Ovary (tissue), 9 donors: ENCODE data around the gene FBXL7. TPM values are rescaled to one million over a fixed set of nuclear protein-coding genes. Genes with fewer than 3 reads are reported as not detected.

Experiments
- DNase-seq, 5 donors: peaks; one replicate each; pipeline ENCODE4 v3.0.0-alpha.2; 2019 to 2020
- H3K27ac ChIP-seq, 2 donors: fragments of 200-600 bp; one replicate each; pipeline versions ENCODE4 v1.5.1 to v1.8.0; 2019 to 2022
- H3K27me3 ChIP-seq: fragments of 200-600 bp; one replicate; pipeline ENCODE4 v1.8.0; 2022
- H3K36me3 ChIP-seq: fragments of 200-600 bp; sonication (generic); one replicate; pipeline ENCODE4 v1.5.1; 2019
- H3K4me1 ChIP-seq: one replicate; pipeline ENCODE4 v1.8.1; 2013; ENCODE audit warnings: mild to moderate bottlenecking, moderate library complexity; ENCODE audit not compliant: insufficient read depth
- H3K4me3 ChIP-seq: fragments of 200-600 bp; sonication (generic); one replicate; pipeline ENCODE4 v1.5.1; 2017
- H3K9me3 ChIP-seq, 2 donors: fragments of 200-600 bp in 1 of 2; sonication (generic) in 1 of 2; one replicate each; pipeline versions ENCODE4 v1.5.1 to v1.8.1; 2013 to 2019; ENCODE audit warnings: mild to moderate bottlenecking in 1 of 2, moderate library complexity in 1 of 2
- CTCF ChIP-seq, 3 donors: fragments of 450-650 bp in 2 of 3; fragments of 200-600 bp in 1 of 3; IDR thresholded peaks; one replicate each; pipeline versions ENCODE4 v1.5.1 to v1.8.0; 2016 to 2022; ENCODE audit warnings: antibody characterized with exemption in 3 of 3, mild to moderate bottlenecking in 1 of 3
- EP300 ChIP-seq: sonication (generic); formaldehyde crosslinking; IDR thresholded peaks from one replicate; pipeline ENCODE4 v1.6.1; 2017; ENCODE audit warnings: antibody characterized with exemption
- POLR2A ChIP-seq: fragments of 450-650 bp; IDR thresholded peaks from one replicate; pipeline ENCODE4 v1.6.1; 2017; ENCODE audit warnings: antibody characterized with exemption, mild to moderate bottlenecking, moderate library complexity
- WGBS, 3 donors: extraction: QIAGEN DNeasy Blood & Tissue Kit in 1 of 3; methylation state at CpG; one replicate each; pipeline versions ENCODE4 v1.1.5 to v1.1.7; 2013 to 2017; 5-methylcytosine and 5-hydroxymethylcytosine counted together
- intact Hi-C, 4 donors: fragments of 100-400 bp; cut with DNase I; formaldehyde crosslinking; loops; one replicate each; pipeline versions ENCODE4 v1.11.0 to v1.15.1; 2022 to 2023
- polyA plus RNA-seq, 2 donors: library from polyadenylated mRNA; stranded (reverse); fragments of 200-250 nt in 1 of 2; fragments of 350-450 nt in 1 of 2; fragmentation: Illumina TruSeq in 1 of 2; extraction: RNeasy Lipid Tissue Mini Kit (QIAGEN cat#74804) in 1 of 2; gene quantifications; one replicate each; pipeline ENCODE4 v1.2.3, GENCODE V29; 2013 to 2014
- total RNA-seq, 7 donors: library from RNA; depleted of rRNA in 2 of 7; stranded (reverse); fragments of >200 nt in 2 of 7; fragmentation: NEBNext Ultra II Directional in 3 of 7; extraction: Animal tissue kit (Norgen Biotek cat#: 25700) in 3 of 7; gene quantifications; one replicate each; pipeline versions ENCODE4 v1.1.0 to v1.2.4, GENCODE V29; 2016 to 2023
- donor health status: DM: no; HTN: no; CAD: no; lungs with moderate emphysema.
- donor health status: DM: no; HTN: no; CAD: no.
- donor health status: Bipolar disorder and iron deficiency.
- donor health status: DM: yes; HTN: yes; CAD: no.
- donor health status: DM: no; HTN: no; CAD: no.
- donor health status: DM: yes; HTN: yes; CAD: no.

FBXL7 gene
- total and polyA plus RNA-seq, 9 donors = 21.1 to 40.9 (median 29.2) TPM

- DNase-seq = no peak
- no peak overlapping the region for H3K4me3 ChIP-seq
- H3K36me3 ChIP-seq = no peaks in the 10 kb centered on the region
- no peaks in the 10 kb centered on the region for H3K9me3 ChIP-seq
- H3K4me1 ChIP-seq = no peaks in the 10 kb centered on the region
- 43 to 63% (median 58%) methylated on average over 1 of the region's 1 CpG for WGBS, 3 donors
- TF ChIP-seq EP300 (no peak), CTCF (IDR thresholded peaks at IDR 0.05) (no peak), POLR2A (no peak)
- no peak overlapping the region for H3K27ac ChIP-seq
- H3K27me3 ChIP-seq = no peaks in the 10 kb centered on the region
- intact Hi-C loops = loop anchor here in 1 of 4 donors (10.0 kb wide), 1 partner anchor 323 kb away; the partner anchor contains the start of gene FBXL7
Observed at GRCh38 chr5:15827741-15828140, 327.8 kb downstream of the FBXL7 start.

- WGBS, 3 donors = 87 to 96% (median 88%) methylated on average over 4 of the region's 4 CpGs
Observed at GRCh38 chr5:15831408-15831807, 331.4 kb downstream of the FBXL7 start.

GRCh38 chr5:15833365-15833764, 333.4 kb downstream of the FBXL7 start:
- intact Hi-C loops = no loop called here
- H3K27ac ChIP-seq = no peak overlapping the region
- no peaks in the 10 kb centered on the region for H3K36me3 ChIP-seq
- H3K4me1 ChIP-seq = peaks cover 6% of the 10 kb centered on the region
- no peaks in the 10 kb centered on the region for H3K9me3 ChIP-seq
- DNase-seq = no peak
- no peak overlapping the region for H3K4me3 ChIP-seq
- WGBS, 3 donors = 90 to 95% (median 92%) methylated on average over 4 of the region's 4 CpGs
- H3K27me3 ChIP-seq = no peaks in the 10 kb centered on the region
- no peak for TF ChIP-seq POLR2A
- no peak for TF ChIP-seq EP300
- TF ChIP-seq CTCF (IDR thresholded peaks at IDR 0.05) = no peak

More at GRCh38 chr5:15831408-15831807, 331.4 kb downstream of the FBXL7 start:
- Histone ChIP-seq H3K4me1 (no peaks in the 10 kb centered on the region), H3K27me3 (no peaks in the 10 kb centered on the region), H3K4me3 (no peak overlapping the region), H3K36me3 (no peaks in the 10 kb centered on the region), H3K27ac (no peak overlapping the region), H3K9me3 (no peaks in the 10 kb centered on the region)
- no peak for DNase-seq
- intact Hi-C loops = no loop called here
- TF ChIP-seq POLR2A (no peak), CTCF (IDR thresholded peaks at IDR 0.05) (no peak), EP300 (no peak)

GRCh38 chr5:15834596-15835245, 334.7 kb downstream of the FBXL7 start:
- Histone ChIP-seq H3K4me3 (no peak overlapping the region), H3K36me3 (no peaks in the 10 kb centered on the region), H3K9me3 (no peaks in the 10 kb centered on the region), H3K4me1 (peaks cover 6% of the 10 kb centered on the region), H3K27me3 (no peaks in the 10 kb centered on the region), H3K27ac (no peak overlapping the region)
- WGBS, 3 donors = 22 to 26% (median 24%) methylated on average over 3 of the region's 3 CpGs
- no peak for DNase-seq
- TF ChIP-seq EP300 = no peak
- no peak for TF ChIP-seq POLR2A
- no peak for TF ChIP-seq CTCF (IDR thresholded peaks at IDR 0.05)
- intact Hi-C loops = no loop called here
